GM21529 (cell line): ENCODE data around the gene COQ2.
"Not testable (repeated sequence)": the region's sequence is repeated elsewhere in the genome, so short reads cannot be mapped to it uniquely, and the experiment has no call there.

Source experiments
- ATAC-seq: cut with Tn5 transposase; IDR thresholded peaks from one replicate; pipeline ENCODE4 v1.9.1; 2021; ENCODE audit not compliant: unreplicated experiment

The COQ2 gene

GRCh38 chr4:83285055-83285407 is 433 bp upstream of the COQ2 start:
- peak; percentile 10 for ATAC-seq

DNA sequence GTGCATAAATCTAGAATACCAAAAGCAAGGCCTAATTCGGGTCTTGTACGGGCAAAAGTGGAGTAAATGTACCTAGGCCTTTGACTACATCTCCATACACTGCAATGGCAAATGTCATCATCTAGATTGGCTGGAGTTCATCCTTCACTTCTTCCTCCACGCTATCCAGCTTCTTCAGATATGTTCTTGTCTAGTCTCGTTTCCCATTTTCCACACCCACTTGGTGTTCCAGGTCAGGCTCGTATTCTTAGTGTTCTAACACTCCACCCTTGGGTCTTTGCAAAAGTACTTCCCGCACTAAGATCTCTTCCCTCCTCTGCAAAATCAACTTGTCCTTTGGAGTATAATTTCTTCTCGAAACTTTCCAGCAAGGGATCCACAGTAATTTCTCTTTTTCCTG is 1.4 kb downstream of the COQ2 start:
- no peak for ATAC-seq

GRCh38 chr4:83282049-83282535 is 2.5 kb downstream of the COQ2 start:
- ATAC-seq: no peak

- no peak for ATAC-seq
These were observed 3.3 kb downstream of the COQ2 start for GRCh38 chr4:83281307-83281706.

GRCh38 chr4:83276299-83277040 is 8.1 kb downstream of the COQ2 start:
- peak; percentile 72 for ATAC-seq

GRCh38 chr4:83273926-83274325 is 10.7 kb downstream of the COQ2 start:
- not testable (repeated sequence) for ATAC-seq

GRCh38 chr4:83272900-83273299 is 11.7 kb downstream of the COQ2 start:
- ATAC-seq: peak; percentile 85

DNA sequence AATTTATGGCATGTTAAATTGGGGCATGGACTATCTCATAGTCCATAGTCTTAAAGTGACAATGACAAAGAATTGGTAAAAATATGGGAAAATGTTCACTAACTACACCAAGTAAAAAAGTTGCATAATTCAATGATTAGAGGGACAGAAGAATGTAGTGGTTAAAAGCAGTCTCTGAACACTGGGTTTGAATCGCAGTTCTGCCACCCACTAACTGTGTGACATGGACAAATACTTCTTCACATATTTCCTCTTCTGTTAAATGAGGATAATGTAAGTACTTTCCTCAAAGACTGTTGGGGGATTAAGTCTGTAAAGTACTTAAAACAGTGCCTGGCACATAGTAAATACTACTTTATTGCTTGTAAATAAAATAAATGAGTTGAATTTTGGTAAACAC is 15.3 kb downstream of the COQ2 start:
- ATAC-seq: no peak

- ATAC-seq: no peak
These were observed 16.1 kb downstream of the COQ2 start for GRCh38 chr4:83268491-83268890.

DNA sequence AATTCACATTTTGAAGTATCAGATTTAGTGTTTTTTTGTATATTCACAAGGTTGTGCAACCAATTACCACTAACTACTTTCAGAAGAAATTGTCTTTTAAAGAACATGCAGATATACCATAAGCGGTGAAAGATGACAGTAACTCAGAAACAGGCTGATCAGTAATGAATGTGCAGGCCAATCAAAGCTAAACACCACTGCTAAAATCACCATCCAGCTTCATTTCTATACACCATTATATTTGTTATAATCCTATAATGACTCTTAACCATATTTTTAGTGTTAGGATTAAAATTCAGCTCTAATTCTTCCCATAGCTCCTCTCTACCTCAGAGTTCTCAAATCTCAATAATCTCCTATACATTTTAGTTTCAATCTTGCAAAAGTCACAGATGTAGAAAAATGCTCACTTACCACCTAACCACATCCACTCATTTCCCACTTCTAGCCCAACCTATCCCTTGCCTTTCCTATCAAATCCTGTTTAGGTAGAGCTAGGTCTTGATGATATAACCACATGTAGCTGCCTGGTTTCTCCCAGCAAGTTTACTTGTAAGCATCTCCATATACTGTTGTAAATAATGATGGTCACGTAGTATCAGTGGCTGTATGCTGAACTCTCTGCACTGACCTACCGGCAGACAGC is 16.6 kb downstream of the COQ2 start:
- ATAC-seq: no peak

DNA sequence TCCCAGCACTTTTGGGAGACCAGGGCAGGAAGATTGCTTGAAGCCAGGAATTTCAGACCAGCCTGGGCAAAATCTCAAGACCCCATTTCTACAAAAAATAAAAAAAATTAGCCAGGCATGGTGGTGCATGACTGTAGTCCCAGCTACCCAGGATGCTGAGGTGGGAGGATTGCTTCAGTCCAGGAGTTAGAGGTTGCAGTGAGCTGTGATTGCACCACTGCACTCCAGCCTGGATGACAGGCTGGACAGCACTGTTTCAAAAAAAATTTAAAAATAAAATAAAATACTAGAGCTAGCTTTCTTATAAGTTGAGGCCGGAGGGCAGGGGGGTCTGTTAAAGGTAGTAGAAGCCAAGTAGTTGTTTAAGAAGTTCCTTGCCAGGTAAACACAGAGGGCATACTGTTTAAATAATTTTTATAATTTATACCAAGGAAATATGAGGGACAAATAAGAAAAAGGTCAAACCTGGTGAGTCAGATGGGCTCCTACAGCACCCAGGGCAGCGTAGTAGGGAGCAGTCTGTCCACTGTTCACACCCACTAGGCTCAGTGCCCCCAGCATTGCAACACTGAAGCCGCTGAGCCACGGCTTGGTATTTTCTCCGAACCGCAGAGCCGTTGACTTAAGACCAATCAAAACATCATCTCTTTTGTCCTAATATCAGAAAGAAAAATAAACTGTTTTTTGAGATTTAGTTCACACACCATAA is 17.3 kb downstream of the COQ2 start:
- ATAC-seq: no peak

DNA sequence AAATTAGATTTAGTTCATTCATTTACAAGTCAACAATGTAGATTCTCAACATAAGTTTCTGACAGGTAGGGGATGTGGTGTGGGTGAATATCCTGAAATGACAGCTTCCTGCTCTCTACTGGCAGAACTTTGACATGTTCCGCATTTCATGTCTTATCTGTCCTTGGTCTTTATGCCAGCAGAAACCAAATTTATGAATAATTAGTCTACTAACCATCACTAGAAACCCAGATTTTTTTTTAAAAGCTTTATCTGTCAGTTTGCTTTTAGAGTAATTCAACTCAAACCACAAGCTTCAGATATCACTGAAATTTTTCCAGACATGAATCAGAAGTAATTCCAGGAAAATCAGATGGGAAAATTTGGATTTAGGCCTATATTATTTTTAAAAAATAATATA is 17.9 kb downstream of the COQ2 start:
- ATAC-seq: peak; percentile 64

DNA sequence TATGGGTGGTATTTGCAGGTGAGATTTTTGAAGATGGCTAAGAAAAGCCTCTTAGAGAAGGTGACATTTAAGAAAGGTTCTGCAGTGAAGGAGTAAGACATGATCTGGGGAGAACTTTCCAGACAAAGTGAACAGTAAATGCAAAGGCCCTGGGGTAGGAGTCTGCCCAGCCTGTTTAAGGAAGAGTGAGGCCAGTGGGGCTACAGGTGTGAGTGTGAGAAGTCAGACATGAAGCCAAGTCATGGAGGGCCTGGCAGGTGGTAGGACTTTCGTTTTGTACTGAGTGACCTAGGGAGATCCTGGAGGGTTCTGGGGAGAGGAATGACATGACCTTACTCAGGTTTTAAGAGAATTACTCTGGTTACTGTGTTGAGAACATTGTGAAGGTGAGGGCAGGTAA is 21.5 kb downstream of the COQ2 start:
- ATAC-seq: no peak

DNA sequence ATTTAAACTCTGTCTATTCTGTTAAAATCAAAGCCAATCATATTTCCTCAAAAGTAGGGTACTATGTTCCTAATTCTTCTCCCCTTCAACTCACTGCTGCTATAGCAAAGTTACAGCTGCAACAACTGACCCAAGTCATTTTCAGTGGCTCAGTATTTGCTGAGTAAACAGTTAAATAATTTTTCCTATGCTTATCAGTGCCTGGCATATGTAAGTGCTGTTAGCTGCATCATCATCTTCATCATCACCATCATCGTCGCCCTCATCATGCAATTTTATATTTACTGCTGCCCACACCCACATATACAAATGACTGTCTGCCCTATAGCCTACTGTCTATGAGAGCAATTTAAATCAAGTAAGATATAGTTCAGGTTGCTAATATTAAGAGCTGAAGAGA is 21.9 kb downstream of the COQ2 start:
- no peak for ATAC-seq

GRCh38 chr4:83261307-83261706 is 23.3 kb downstream of the COQ2 start:
- no peak for ATAC-seq

DNA sequence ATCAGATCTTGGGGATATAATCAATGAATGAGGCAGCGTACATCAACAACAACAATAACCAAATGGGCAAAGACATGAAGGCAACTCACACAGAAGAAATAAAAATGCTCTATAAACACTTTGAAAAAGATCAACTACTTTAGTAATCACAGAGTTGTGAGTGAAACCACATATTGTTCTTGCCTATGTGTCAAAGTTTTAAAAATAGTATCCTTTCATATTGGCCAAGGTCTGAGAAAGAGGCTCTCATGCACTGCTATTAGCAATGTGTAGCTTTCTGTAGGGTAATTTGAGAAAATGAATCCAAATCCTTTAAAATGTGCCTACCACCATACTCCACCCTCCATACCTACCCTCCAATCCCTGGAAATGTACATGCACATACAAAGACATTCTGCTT is 25.0 kb downstream of the COQ2 start:
- peak; percentile 48 for ATAC-seq

- no peak for ATAC-seq
These were observed 26.1 kb downstream of the COQ2 start for GRCh38 chr4:83258461-83258860.

- no peak for ATAC-seq
These were observed 26.8 kb downstream of the COQ2 start for GRCh38 chr4:83257811-83258210.

- no peak for ATAC-seq
These were observed 29.0 kb downstream of the COQ2 start for GRCh38 chr4:83255584-83255983.

DNA sequence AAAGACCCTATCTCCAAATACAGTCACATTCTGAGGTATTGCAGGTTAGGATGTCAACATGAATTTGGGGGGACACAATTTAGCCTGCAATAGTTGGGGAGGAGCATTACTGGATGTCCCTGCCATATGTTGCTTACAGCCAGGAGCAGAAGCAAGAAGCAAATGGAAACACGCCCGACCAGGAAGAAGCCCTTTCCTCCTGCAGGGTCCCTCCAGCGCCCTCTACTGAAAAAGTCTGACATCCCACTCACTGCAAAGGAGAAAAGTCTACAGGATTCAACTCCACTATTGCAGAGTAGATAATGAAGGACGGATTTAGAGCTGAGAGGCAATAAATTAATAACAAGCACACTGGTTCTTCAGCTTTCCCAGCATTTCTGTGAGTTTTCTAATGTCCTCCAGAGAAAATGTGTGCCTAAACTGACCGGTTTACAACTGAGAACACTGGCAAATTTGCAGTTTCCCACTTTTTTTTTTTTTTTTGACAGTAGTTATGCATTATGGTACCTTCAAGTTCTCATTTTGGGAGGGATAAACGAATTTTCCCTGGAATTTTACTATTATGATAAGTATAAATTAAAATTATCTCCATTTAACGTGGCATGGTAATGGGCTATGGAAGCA is 31.7 kb downstream of the COQ2 start:
- peak; percentile 67 for ATAC-seq

DNA sequence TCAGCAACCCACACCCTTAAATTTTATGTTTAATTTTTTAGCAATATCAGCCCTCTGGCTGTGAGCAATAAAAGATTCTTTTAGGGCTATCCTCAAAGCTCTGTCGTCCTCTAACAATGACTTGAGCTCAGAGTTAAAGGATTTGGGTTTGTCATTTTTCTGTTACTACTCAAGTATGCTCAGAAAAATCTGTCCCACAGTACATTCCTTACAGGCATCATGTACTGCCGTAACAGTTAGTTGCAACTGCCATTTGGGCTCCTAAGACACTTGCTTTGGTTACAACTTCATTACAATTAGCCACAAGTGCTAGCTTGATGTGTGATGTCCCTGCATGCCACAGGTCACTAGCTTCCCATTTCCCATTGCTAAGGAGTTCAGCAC is 33.2 kb downstream of the COQ2 start:
- ATAC-seq: no peak
